ENCODE data around the gene ZMIZ1.

The ZMIZ1 gene, protein sequence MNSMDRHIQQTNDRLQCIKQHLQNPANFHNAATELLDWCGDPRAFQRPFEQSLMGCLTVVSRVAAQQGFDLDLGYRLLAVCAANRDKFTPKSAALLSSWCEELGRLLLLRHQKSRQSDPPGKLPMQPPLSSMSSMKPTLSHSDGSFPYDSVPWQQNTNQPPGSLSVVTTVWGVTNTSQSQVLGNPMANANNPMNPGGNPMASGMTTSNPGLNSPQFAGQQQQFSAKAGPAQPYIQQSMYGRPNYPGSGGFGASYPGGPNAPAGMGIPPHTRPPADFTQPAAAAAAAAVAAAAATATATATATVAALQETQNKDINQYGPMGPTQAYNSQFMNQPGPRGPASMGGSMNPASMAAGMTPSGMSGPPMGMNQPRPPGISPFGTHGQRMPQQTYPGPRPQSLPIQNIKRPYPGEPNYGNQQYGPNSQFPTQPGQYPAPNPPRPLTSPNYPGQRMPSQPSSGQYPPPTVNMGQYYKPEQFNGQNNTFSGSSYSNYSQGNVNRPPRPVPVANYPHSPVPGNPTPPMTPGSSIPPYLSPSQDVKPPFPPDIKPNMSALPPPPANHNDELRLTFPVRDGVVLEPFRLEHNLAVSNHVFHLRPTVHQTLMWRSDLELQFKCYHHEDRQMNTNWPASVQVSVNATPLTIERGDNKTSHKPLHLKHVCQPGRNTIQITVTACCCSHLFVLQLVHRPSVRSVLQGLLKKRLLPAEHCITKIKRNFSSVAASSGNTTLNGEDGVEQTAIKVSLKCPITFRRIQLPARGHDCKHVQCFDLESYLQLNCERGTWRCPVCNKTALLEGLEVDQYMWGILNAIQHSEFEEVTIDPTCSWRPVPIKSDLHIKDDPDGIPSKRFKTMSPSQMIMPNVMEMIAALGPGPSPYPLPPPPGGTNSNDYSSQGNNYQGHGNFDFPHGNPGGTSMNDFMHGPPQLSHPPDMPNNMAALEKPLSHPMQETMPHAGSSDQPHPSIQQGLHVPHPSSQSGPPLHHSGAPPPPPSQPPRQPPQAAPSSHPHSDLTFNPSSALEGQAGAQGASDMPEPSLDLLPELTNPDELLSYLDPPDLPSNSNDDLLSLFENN

DNA sequence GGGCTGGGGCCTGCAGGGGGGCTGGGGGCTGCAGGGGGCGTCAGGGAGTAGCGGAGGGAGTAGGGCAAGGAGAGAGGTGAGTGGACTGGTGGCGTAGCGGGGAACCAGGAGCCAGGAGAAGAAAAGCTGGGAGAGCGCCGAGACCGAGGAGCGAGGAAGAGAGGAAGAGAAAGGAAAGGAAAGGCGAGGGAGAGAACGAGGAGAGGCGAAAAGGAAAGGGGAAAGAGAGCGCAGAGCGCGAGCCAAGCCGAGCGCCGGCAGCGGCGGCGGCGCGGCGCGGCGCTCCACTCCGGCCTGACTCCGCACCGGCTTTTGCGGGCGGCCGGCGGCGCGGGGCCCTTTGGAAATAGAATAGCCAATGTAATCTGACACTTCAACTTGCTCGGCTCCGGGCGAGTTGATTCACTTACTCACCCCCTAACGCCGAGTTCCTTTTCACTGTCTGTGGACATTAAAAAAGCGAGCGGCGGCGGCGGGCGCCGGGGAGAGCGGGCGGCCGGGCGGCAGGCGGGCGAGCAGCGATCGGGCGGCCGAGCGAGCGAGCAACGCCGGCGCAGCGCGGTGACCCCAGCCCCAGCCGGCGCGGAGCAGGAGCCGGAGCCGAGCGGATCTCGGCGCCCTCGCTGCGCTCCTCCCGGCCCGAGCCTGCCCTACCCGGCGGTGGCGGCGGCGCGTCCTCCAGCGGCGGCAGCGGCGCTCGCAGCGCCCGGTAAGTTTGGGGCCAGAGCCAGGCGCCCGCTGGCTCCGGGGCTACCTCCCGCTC, at the start of gene ZMIZ1:
TSS of gene ZMIZ1 (plus strand) at position 405 of the 763 bp plus-strand sequence. CDS start 132,667 bp downstream, outside the sequence.
- DNase-seq = peak; percentile 67 to 81

DNA sequence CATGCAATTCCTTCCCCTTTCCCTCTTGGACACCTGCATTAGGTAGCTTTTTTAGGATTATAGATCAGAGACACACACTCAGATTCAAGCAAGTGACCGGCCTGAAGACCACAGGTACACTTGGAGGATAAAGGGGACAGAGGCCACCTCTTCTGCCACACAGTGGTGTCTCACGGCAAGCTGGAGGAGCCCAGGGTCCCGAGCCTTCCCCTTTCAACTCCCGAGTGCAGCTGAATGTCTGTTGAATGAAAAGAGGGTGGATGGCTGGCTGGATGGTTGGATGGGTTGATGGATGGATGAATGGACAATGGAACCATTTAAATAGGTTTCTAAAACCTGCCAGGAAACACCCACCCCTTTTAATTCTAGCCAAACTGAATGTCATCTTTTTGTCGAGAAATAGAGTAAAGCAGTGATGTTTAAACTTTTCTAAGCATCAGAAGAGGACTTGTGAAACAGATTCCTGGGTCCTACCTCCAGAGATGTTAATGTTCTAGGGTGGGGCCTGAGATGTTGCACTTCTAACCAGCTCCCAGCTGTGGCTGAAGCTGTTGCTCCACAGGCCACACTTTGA, 49.2 kb upstream of the ZMIZ1 start:
- no peak for DNase-seq

DNA sequence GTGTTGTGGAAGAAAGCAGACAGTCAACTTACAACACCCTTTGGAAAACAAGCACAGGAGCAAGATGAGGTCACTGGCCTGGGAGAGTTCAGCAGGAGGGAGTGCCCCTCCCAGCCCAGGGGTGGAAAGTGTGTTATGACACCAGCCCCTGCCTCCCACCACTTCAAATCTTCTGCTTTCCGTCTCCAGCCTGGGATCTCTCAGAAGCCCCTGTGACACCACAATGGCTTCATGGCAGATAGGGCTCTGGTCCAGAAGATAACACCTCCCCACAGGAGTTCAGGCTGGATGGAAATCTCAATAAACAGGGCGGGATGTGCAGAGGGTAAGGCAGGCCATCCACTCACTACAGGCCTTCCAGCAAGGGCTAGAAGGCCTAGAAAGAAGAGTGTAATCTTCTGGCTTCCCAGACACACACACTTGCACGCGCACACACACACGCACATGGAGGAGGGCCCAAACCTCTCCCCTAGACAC, 48.7 kb upstream of the ZMIZ1 start:
- DNase-seq = peak; percentile 74 to 91

DNA sequence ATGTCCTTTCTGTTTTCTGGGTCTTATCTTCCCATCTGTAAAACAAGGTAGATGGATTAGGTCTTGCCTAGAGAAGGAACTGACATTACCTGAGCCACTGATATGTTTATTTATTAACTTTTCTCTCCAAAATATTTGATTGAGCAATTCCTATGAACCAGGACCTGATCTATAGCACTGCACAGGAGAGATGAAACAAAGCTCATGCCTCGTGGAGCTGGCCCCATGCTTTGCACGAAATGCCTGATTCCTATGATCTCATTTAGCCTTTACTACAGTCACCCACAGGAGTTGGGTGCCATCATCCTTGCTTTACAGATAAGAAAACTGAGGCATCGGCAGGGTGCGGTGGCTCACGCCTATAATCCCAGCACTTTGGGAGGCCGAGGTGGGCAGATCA, 48.2 kb upstream of the ZMIZ1 start:
- DNase-seq = no peak

DNA sequence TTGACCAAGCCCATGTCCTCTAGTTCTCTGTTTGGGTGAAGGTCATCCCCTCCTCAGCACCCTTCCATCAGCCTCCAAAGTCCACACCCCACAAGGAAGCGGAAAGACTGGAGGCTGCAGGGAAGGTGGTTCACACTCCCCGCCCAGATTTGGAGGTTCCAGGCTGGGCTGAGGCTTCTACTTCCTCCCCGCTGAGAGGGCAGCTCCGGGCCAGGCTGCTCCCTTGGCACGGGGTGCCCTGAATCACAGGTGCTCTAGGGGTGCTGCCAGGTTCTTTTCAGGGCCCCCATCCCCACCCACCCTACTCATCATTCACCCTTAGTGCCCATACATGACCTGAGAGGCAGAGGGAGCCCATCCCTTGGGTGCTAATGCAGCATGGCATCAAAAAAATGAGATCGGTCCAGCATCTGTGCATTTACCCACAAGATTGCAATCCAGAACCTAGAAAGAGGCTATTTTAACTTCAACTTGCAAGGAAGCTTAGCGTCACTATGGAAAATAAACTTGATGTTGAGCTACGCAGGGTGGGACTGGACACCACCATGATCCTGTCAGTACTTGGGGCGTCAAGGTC, 47.3 kb upstream of the ZMIZ1 start:
- DNase-seq = no peak

DNA sequence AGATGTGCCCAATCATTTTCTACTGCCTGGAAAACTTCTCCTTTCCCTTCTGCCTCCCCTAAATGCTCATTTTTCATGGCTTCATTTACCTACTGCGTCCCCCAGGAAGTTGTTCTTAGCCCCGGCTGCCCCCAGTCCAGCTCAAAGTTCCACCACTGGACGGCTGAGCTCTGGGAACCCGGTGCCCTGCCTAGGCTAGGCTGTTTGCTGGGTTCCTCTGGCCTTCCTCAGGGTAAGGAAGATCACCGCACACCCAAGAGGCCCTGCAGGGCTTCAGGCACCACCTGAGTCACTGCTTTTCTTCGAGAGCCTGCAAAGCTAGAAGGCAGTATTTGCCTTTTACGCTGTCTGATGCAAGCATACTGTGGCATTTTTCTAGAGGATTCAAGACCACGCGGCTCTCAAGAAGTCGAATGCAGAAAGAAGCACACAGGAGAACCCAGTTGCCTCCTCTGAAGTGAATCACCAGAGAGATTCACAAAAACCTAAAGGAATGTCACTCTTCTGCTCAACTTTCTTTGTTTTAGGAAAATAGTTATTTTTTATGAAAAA, 46.7 kb upstream of the ZMIZ1 start:
- DNase-seq = no peak

DNA sequence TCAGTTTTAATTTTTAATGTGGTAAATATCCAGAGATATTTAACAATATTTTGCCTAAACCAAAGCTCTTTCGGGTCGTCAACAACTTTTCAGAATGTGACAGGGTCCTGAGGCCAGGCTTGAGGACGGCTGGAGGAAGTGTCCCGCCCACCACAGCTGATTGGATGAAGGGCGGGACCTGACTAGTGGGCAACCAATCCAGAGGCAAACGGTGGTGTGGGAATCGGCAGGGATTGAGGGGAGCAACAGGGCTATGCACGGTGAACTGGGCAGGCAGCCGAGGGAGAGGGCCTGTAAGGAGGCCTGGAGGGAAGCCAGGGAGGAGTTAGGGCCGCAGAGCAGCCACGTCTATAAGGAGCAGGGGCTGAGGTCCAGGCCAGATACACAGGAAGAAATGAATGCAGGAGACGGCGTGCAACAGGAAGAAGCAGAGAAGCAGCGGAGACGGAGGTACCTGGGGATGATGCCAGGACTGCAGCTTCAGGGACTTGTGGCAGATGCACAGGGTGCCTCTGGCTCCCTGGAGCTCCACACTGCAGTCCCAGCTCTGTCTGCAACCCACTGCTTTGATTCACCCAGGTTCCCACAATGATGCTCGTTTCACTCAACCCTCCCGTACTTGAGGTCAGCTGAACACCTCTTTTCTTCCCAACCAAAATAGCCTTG, 46.1 kb upstream of the ZMIZ1 start:
- DNase-seq = peak in 1 of 2 donors; percentile 15

DNA sequence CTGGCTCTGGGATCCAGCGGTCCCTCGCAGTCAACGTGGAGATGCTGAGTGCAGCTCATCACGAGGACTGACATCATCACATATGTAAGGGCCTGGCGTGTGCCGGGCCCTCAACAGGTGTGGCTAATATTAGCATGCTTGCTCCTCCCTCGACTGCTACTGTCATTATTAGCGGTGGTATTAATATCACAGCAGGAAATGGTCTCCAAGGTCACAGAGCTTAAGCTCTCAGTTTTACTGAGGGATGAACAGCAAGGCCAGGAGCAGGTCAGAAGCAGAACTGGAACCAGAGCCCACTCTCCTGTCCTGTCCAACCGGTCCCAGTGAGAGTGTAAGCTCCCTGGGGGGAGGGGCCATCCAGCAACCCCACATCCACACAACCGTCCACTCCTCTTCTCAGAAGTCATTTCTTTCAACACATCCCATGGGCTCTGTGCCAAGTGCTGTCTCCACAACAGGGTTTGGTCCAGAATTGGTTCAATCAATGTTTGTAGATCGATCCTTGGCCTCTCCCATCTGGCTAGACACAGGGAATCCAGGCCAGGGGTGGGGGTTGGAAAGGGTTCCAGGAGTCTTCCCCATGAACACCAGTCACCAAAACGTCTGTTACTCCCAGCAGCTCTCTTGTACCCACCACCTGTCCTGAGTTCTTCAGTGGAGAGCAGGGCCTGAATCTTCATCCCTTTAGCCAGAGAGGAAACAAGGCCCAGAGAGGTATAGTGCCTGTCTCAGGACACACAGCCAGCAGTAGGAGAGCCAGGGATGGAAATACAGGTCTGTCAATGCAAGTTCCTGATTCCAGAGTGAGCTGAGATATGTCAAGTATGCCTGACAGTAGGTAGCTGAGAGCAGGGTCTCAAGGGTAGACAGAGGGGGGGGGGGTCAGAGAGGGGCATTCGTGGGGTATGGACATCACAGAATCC, 45.3 kb upstream of the ZMIZ1 start:
- peak in 1 of 2 donors; percentile 14 for DNase-seq

DNA sequence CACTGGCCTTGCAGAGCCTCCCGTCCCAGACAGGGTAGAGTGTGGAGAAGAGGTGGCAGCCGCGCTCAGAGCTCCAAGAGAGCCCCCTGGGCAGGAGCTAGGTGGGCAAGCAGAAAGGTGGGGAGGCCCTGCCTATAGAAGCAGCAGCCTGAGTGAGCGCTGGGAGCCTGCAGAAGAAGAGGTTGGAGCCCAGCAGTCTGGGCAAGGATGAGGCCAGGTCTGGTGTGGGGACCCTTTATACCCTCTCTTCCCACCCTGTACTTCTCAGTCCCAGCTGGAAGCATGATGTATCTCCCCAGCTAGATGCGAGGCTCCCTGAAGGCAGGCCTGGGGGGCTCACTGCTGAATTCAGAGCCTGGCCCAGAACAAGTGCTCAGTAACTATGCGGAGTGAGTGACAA, 44.5 kb upstream of the ZMIZ1 start:
- DNase-seq = no peak

DNA sequence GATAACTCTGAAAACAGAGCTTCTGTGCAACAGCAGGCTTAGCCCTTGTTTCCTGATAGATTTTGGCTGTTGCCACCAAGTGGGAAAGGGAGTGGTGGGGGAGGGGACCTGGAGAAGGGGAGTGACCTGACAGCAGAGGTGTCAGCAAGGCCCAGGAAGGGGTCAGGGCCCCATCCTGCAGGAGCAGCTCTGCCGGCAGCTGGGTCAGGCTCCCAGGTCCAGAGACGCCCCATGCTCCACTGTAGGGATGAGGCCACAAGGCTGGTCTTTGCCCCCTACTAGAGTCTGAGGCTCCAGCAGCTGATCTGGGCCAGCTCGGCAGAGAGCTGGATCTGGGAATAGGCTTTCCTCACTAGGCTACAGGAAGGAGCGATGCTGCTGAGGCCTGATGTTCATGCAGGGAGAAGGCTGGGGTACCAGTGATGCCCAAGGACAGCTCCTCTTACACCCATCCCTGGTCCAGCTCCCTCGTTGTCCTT, 44.0 kb upstream of the ZMIZ1 start:
- no peak for DNase-seq

DNA sequence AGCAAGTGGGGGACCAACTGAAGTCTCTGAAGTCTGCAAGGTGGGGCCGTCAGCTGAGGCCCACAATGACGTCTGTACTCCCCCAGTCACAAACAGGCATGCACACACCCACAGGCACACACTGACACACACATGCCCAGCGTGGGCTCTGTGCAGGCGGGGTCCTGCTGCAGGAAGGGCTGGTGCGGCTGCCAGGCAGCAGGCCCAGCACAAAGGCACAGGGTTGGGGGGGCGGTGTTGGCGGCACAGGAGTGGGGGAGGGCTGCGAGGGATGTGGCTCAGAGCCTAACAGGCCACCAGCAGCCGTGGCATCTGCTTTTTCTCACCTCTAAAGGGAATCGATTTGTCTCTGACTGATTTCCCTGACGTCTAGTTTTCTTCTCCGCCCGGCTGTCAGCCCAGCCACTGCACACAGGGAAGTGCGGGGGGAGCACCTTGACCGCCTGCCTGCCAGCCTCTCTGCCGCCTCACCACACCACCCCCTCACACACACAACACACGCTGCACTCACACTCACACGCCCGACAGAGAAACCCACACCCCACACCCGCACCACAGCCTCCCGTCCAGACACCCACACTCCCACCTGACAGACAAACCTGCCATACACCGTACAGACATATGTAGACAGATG, 43.5 kb upstream of the ZMIZ1 start:
- no peak for DNase-seq

DNA sequence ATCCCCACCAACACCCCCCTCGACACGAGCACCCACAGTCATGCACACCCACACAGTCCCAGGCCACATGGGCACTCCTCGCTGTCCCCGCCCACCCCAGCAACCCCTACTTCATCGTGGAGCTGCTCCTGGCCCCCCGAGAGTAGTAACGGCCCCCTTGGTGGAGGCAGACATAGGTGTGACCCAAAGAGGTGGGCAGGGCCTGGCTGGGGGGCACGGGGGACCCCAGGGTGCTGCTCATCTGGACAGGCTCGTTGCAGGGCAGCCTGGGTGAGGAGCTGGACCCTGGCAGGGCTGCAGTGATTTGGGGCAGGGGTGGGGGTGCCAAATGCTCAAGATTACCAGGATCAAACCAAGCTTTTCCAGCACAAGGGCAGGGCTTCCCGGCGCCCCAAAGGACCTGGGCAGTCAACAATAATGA, 42.4 kb upstream of the ZMIZ1 start:
- DNase-seq = no peak

DNA sequence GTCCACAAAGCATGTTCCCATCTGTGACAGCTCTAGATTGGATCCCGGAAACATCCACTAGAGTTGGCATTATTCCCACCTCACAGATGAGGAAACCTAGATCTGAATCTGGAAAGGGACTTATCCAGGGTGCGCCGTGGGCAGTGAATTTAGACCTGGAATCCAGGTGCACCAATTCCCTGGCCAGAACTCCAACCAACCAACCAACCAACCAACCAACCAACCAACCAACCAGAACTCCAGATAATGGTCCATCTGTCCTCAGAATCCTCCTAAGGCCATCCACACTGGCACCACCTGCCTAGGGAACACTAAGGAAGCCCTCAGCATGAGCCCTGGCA, 42.0 kb upstream of the ZMIZ1 start:
- no peak for DNase-seq

DNA sequence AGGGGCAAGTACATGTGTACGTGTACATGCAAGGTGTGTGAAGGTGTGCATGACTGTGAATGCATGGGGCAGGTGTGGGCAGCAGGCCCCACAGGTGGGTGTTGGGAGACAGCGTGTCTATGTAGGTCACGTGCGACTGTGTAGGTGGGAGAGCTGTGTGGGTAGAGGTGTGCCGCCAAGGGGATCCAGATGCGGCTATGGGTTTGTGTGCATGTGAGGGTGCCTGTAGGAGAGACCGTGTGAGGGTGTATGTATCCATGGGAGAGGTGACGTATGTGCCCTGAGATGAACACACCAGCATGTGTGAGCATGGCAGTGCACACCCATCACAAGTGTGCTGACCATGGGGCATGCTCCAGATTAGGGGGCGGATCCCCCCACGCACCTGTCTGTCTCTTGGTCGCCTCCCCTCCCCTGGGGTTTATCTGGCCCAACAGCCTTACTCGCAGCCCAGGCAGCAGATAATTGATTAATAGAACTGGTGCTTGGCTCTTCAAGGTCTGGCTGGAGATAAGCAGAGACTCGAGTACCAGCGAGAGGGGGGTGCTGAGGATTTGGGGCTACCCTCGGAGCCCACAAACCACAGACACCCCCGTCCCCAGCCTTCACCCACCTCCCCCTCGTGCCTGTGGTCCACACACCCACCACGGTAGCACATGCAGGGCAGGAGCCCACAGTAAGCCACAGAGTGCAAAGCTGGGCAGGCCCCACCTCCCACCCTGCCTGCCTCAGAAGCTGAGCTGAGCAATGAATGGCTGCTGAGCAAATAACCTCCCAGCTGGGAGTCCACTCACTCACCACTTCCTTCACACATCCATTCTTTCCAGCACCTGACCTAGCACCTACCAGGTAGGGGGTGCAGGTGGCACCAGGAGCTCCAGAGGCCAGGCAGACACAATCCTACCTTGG, 41.4 kb upstream of the ZMIZ1 start:
- no peak for DNase-seq

DNA sequence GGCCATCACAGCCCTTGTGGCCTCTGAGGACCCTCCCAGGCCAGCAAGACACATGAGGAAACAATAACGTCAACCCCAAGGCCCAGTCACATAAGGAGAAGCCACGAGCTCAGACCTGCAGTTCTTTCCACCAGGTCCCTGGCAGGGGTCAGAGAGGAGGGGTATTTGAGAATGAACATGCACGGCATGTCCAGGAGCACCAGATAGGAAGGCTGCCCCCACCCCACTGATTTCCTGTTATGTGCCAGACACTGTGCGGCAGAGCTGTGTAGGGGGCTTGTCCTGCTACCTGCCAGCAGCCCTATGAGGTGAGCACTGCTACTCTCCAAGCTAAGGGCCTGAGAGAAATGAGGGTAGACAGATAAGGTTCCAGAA, 40.7 kb upstream of the ZMIZ1 start:
- DNase-seq = no peak

DNA sequence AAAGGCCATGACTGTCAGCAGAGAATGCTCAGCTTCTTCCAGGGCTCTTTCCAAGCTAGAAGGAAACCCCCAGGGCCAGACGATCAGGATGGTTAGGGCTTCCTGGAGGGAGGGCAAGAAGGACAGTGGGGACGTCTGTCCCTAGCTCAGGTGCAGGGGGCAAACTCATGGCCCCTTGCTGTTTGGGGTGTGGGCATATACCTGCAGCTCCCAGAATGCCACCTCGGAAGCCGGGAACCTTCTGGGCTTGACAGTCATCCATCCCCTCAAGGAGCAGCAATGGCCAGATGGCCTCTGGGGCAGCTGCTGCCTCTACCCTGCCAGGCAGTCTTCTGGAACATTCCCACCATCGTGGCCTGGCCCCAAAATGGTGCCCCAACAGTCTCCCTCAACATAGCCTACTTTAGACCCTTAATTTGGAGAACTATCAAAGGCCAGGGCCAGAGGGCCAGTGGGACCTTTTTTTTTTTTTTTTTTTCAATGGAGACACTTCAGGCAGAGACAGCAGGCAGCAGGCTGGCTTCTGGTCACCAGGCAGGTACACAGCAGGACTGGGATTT, 40.2 kb upstream of the ZMIZ1 start:
- no peak for DNase-seq

DNA sequence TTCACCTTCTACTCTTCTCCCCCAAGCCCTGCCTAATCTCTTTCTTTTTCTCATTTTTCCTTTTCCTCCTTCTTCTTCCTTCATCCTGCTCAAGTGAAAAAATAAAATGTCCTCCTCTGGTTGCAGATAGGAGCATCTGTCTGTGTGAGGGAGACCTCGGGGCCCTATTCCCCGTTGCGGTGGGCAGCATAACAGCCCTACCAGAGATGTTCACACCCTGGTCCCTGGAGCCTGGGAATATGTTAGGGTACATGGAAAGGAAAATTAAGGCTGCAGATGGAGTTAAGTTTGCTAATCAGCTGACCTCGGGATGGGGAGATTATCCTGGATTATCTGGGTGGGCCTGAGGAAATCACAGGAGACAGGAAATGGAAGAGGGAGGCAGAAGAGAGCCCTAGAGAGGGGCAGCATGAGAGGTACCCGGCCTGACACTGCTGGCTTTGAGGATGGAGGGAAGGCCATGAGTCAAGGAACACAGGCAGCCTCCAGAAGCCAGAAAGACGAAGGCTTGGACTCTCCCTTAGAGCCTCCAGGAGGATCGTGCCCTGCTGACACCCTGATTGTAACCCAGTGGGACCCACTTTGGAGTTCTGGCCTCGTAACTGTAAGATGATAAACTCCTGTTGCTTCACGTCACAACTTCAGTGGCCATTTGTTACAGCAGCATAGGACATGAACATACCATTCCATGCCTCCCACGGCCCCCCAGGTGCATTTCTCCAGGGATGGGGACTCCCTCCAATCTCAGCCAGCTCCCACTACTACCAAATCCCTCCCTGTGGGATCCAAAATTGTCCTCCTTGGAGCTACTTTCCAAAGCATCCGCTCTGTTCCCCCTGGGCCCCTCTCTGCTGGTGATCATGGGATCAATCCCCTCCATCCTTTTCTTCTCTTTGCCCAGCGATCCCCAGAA, 39.0 kb upstream of the ZMIZ1 start:
- no peak for DNase-seq

All from inflammatory macrophage treated with lipopolysaccharide for 1 hour (primary cell).